ENCODE measurements around the gene APLF. TPM values are rescaled to one million over a fixed set of nuclear protein-coding genes. Genes with fewer than 3 reads are reported as not detected.

APLF gene
- total RNA-seq, 1 experiment from 2014 or later, result 5.3 TPM

DNA sequence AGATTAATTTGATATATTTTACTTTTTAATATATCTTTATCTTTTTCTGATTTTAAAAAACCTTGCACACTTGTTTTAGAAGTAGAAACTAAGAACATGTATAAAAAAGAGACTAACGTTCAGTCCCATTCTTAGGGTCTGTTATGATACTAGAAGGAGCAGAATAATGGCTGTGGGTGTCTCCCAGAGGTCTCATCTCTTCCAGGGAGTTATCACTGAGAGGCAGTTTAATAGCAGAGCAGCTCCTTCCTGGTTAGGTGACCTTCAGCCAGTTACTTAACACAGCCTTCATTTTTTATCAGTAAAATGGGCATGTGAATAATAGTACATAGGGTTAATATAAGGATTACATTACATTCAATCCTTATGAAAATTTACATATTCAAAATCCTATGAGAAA is 40.9 kb upstream of the APLF start:
- Histone ChIP-seq H4K20me1 (ENCODE audit: insufficient read depth, low read depth, low read length) (no peaks in the 10 kb centered on the region), H3K27me3 (ENCODE audit: low read length) (no peaks in the 10 kb centered on the region), H3K27ac (ENCODE audit: low read length) (no peak overlapping the region), H3K9me3 (ENCODE audit: low read length) (no peaks in the 10 kb centered on the region), H3K4me1 (ENCODE audit: low read length) (peaks cover 77% of the 10 kb centered on the region), H3K36me3 (ENCODE audit: insufficient read depth, low read length) (no peaks in the 10 kb centered on the region), H3K4me2 (ENCODE audit: low read depth, low read length, poor library complexity, severe bottlenecking) (peak overlapping the region; percentile 43), H2AFZ (ENCODE audit: low read length) (no peak overlapping the region), H3K4me3 (ENCODE audit: low read length) (peak overlapping the region; percentile 26; the same call in 1 of the 2 replicates), H3K9ac (ENCODE audit: low read length) (no peak overlapping the region), H3K9me2 (replicated peaks; ENCODE audit: insufficient read depth, low read length) (no peaks in the 10 kb centered on the region), H3K79me2 (ENCODE audit: low read length) (no peaks in the 10 kb centered on the region)
- peak; percentile 52 for DNase-seq

- no peaks in the 10 kb centered on the region for H3K9me2 ChIP-seq (replicated peaks; ENCODE audit: insufficient read depth, low read length)
- peak overlapping the region; percentile 6; the same call in 1 of the 2 replicates for H3K27ac ChIP-seq (ENCODE audit: low read length)
- no peak for DNase-seq
- peak overlapping the region; percentile 43 for H3K4me2 ChIP-seq (ENCODE audit: low read depth, low read length, poor library complexity, severe bottlenecking)
- peaks cover 83% of the 10 kb centered on the region for H3K4me1 ChIP-seq (ENCODE audit: low read length)
- no peak overlapping the region for H3K9ac ChIP-seq (ENCODE audit: low read length)
- no peaks in the 10 kb centered on the region for H3K79me2 ChIP-seq (ENCODE audit: low read length)
- peak overlapping the region; percentile 26; the same call in 1 of the 2 replicates for H3K4me3 ChIP-seq (ENCODE audit: low read length)
- H3K9me3 ChIP-seq (ENCODE audit: low read length), result no peaks in the 10 kb centered on the region
- 0 out of 2 replicates have a peak overlapping the region, but pooled peaks have one; percentile 16 for H2AFZ ChIP-seq (ENCODE audit: low read length)
- no peaks in the 10 kb centered on the region for H3K27me3 ChIP-seq (ENCODE audit: low read length)
- no peaks in the 10 kb centered on the region for H4K20me1 ChIP-seq (ENCODE audit: insufficient read depth, low read depth, low read length)
- no peaks in the 10 kb centered on the region for H3K36me3 ChIP-seq (ENCODE audit: insufficient read depth, low read length)
Observed at GRCh38 chr2:68426848-68427579, 40.4 kb upstream of the APLF start.

DNA sequence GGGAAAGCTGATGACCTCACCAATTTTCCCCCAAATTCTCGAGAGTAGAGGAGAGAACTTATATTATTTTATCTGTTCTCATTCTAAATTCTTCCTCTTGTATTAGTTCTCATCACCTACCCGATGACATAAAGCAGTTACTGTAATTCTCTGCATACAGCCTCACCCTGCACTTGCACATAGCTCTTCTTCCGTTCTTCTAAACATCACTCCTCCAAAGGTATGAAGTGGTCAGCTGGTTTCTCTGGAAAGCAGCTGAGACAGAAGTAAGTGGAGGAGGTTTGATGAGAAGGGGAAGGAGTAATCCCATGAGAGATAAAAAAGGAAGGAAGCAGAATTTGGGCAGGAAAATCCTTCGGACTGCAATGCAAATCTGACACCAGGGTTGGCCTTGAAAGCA is 39.3 kb upstream of the APLF start:
- no peaks in the 10 kb centered on the region for H3K9me2 ChIP-seq (replicated peaks; ENCODE audit: insufficient read depth, low read length)
- 0 out of 2 replicates have a peak overlapping the region, but pooled peaks have one; percentile 22 for H2AFZ ChIP-seq (ENCODE audit: low read length)
- peak; percentile 58 for DNase-seq
- H3K27me3 ChIP-seq (ENCODE audit: low read length), result no peaks in the 10 kb centered on the region
- peak overlapping the region; percentile 43 for H3K4me2 ChIP-seq (ENCODE audit: low read depth, low read length, poor library complexity, severe bottlenecking)
- no peaks in the 10 kb centered on the region for H4K20me1 ChIP-seq (ENCODE audit: insufficient read depth, low read depth, low read length)
- peaks cover 88% of the 10 kb centered on the region for H3K4me1 ChIP-seq (ENCODE audit: low read length)
- peak overlapping the region; percentile 39 for H3K27ac ChIP-seq (ENCODE audit: low read length)
- H3K36me3 ChIP-seq (ENCODE audit: insufficient read depth, low read length), result no peaks in the 10 kb centered on the region
- no peaks in the 10 kb centered on the region for H3K9me3 ChIP-seq (ENCODE audit: low read length)
- H3K9ac ChIP-seq (ENCODE audit: low read length), result peak overlapping the region; percentile 8
- no peak overlapping the region for H3K4me3 ChIP-seq (ENCODE audit: low read length)
- H3K79me2 ChIP-seq (ENCODE audit: low read length), result no peaks in the 10 kb centered on the region

GRCh38 chr2:68428746-68429145 is 38.6 kb upstream of the APLF start:
- Histone ChIP-seq H3K9ac (ENCODE audit: low read length) (no peak overlapping the region), H3K4me2 (ENCODE audit: low read depth, low read length, poor library complexity, severe bottlenecking) (peak overlapping the region; percentile 43), H3K27me3 (ENCODE audit: low read length) (no peaks in the 10 kb centered on the region), H3K36me3 (ENCODE audit: insufficient read depth, low read length) (no peaks in the 10 kb centered on the region), H3K79me2 (ENCODE audit: low read length) (no peaks in the 10 kb centered on the region), H3K27ac (ENCODE audit: low read length) (peak overlapping the region; percentile 39), H3K4me3 (ENCODE audit: low read length) (no peak overlapping the region), H3K9me3 (ENCODE audit: low read length) (no peaks in the 10 kb centered on the region), H4K20me1 (ENCODE audit: insufficient read depth, low read depth, low read length) (no peaks in the 10 kb centered on the region), H3K9me2 (replicated peaks; ENCODE audit: insufficient read depth, low read length) (no peaks in the 10 kb centered on the region), H2AFZ (ENCODE audit: low read length) (no peak overlapping the region), H3K4me1 (ENCODE audit: low read length) (peaks cover 84% of the 10 kb centered on the region)
- DNase-seq, result no peak

GRCh38 chr2:68429311-68429826 is 38.0 kb upstream of the APLF start:
- no peak overlapping the region for H3K4me2 ChIP-seq (ENCODE audit: low read depth, low read length, poor library complexity, severe bottlenecking)

DNA sequence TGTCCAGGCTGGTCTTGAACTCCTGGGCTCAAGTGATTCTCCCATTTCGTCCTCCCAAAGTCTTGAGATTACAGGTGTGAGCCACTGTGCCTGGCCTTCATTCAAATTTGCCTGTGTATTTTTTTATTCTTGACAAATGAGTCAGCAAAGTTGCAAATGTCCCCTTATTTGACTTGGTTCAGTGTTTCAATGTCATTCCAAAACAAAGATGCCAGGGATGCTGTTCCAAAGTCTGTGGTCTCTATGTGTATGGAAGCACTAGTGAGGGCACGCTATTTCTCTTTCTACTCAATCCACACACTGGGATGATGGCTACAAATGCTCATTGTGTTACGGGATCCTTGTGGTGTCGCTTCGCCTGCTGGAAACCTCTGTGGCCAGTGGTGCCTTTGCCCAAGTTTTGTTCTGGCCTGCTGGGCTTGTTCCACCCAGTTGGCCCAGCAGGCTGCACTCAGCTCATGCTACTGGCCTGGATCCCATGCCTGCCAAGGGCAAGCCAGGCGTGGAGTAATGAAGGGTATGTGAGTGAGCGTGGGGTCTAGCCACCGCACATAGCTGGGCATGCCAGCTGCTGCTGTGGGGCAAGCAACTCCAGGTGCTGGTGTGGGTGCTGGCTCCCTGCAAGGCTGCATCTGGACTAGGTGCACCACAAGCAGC is 35.9 kb upstream of the APLF start:
- no peaks in the 10 kb centered on the region for H3K79me2 ChIP-seq (ENCODE audit: low read length)
- H3K9me2 ChIP-seq (replicated peaks; ENCODE audit: insufficient read depth, low read length), result no peaks in the 10 kb centered on the region
- H3K36me3 ChIP-seq (ENCODE audit: insufficient read depth, low read length), result no peaks in the 10 kb centered on the region
- H3K27me3 ChIP-seq (ENCODE audit: low read length), result no peaks in the 10 kb centered on the region
- no peaks in the 10 kb centered on the region for H3K9me3 ChIP-seq (ENCODE audit: low read length)
- H3K9ac ChIP-seq (ENCODE audit: low read length), result no peak overlapping the region
- H4K20me1 ChIP-seq (ENCODE audit: insufficient read depth, low read depth, low read length), result no peaks in the 10 kb centered on the region
- no peak overlapping the region for H3K4me3 ChIP-seq (ENCODE audit: low read length)
- no peak overlapping the region for H2AFZ ChIP-seq (ENCODE audit: low read length)
- no peak for DNase-seq
- H3K27ac ChIP-seq (ENCODE audit: low read length), result no peak overlapping the region
- no peak overlapping the region for H3K4me2 ChIP-seq (ENCODE audit: low read depth, low read length, poor library complexity, severe bottlenecking)
- peaks cover 79% of the 10 kb centered on the region for H3K4me1 ChIP-seq (ENCODE audit: low read length)

More at GRCh38 chr2:68429311-68429826, 38.0 kb upstream of the APLF start:
- Histone ChIP-seq H3K36me3 (ENCODE audit: insufficient read depth, low read length) (no peaks in the 10 kb centered on the region), H3K79me2 (ENCODE audit: low read length) (no peaks in the 10 kb centered on the region), H3K9me2 (replicated peaks; ENCODE audit: insufficient read depth, low read length) (no peaks in the 10 kb centered on the region), H4K20me1 (ENCODE audit: insufficient read depth, low read depth, low read length) (no peaks in the 10 kb centered on the region), H2AFZ (ENCODE audit: low read length) (no peak overlapping the region), H3K4me3 (ENCODE audit: low read length) (no peak overlapping the region), H3K27me3 (ENCODE audit: low read length) (no peaks in the 10 kb centered on the region), H3K4me1 (ENCODE audit: low read length) (peaks cover 78% of the 10 kb centered on the region), H3K9ac (ENCODE audit: low read length) (no peak overlapping the region), H3K9me3 (ENCODE audit: low read length) (no peaks in the 10 kb centered on the region), H3K27ac (ENCODE audit: low read length) (no peak overlapping the region)
- no peak for DNase-seq

- Histone ChIP-seq H3K27ac (ENCODE audit: low read length) (no peak overlapping the region), H4K20me1 (ENCODE audit: insufficient read depth, low read depth, low read length) (no peaks in the 10 kb centered on the region), H2AFZ (ENCODE audit: low read length) (no peak overlapping the region), H3K9me2 (replicated peaks; ENCODE audit: insufficient read depth, low read length) (no peaks in the 10 kb centered on the region), H3K4me1 (ENCODE audit: low read length) (peaks cover 76% of the 10 kb centered on the region), H3K4me3 (ENCODE audit: low read length) (no peak overlapping the region), H3K36me3 (ENCODE audit: insufficient read depth, low read length) (no peaks in the 10 kb centered on the region), H3K9me3 (ENCODE audit: low read length) (no peaks in the 10 kb centered on the region), H3K27me3 (ENCODE audit: low read length) (no peaks in the 10 kb centered on the region), H3K9ac (ENCODE audit: low read length) (no peak overlapping the region), H3K4me2 (ENCODE audit: low read depth, low read length, poor library complexity, severe bottlenecking) (no peak overlapping the region), H3K79me2 (ENCODE audit: low read length) (no peaks in the 10 kb centered on the region)
- DNase-seq, result peak; percentile 75
Observed at GRCh38 chr2:68432696-68433658, 34.4 kb upstream of the APLF start.
